Activated CD4-positive, alpha-beta T cell treated with anti-CD3 and anti-CD28 coated beads for 4 hours (primary cell): ENCODE data around the gene PTPRN2.

ENCODE experiments used
- DNase-seq, 2 donors: peaks; one replicate each; pipeline ENCODE4 v3.0.0-alpha.2; 2020

Gene PTPRN2

DNA sequence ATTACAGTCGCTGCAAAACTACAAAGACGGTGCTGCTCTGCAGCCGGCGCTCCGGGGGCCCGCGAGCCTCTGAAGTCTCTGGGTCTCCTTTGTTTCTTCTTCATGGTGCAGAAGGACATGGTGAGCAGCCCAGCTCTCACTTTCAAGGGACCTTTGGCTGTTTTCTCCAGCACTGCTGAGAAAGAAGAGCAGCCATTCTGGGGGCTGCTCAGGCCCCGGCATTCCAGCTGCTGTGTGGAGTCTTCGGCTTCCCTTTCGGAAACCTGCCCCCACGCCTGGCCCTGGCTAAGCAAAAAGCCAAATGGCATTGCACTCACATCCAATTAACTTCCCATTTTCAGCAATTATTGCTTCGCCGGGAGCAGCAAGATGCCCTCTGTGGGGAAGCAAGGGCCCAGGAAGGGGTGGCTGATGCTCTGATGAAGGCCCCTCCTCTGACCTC, 555.7 kb downstream of the PTPRN2 start:
- DNase-seq: no peak

DNA sequence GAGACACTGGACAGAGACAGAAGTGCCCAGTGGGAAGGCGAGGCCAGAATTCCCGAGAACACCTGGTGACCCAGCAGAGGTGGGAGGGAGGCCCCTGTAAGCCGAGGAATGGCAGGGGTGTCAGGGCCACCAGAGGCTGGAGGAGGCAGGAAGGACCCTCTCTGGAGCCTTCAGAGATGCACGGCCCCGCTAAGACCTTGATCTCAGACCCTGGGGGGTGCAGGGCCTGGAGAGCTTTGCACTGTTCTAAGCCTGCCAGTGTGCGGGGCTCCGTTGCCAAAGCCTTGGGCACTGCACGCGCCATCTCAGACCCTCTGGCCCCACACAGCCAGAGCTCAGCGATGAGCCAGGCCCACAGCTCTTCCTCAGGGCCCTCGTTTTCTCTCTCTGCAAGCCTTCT, 557.1 kb downstream of the PTPRN2 start:
- DNase-seq: no peak

DNA sequence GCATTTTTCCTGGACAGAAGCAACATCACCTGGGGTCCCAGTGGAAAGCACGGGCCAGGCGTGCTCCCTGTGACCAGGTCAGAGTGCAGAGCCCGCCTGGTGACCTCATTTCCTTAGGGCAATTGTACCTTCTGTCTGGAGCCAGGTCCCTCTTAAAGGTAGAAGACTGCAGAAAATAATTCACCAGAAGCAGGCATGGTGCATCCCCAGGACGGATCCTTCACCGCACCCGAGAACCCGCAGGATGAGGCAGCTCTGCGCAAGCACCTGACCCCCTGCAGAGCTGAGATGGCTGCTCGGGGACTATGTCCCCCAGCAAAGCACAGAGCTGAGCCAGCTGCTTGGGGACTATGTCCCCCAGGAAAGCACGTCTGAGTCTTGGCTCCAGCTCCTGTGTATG, 557.6 kb downstream of the PTPRN2 start:
- no peak for DNase-seq

DNA sequence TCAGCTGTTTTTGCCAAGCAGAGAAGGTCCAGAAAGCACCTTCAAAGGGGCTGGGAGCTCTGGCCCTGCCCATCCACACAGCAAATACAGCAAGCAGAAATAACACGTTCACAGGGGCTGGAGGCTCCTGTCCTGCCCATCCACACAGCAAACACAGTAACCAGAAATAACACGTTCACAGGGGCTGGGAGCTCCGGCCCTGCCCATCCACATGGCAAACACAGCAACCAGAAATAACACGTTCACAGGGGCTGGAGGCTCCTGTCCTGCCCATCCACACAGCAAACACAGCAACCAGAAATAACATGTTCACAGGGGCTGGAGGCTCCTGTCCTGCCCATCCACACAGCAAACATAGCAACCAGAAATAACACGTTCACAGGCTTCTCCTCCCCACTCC, 558.1 kb downstream of the PTPRN2 start:
- DNase-seq: no peak

DNA sequence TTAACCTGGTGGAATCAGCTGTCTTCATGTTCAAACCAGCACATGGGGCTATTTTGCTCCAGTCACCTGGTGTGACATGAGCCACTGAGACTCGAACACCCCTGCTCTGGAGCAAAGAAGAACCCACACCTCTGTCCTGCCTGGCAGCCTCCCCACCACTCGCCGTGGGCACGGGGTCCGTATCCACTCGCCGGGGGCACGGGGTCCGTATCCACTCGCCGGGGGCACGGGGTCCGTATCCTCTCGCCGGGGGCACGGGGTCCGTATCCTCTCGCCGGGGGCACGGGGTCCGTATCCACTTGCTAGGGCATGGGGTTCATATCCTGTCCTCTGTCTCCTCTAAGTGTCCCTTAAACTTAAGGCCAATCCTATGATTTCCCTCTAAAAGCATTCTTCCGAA, 558.7 kb downstream of the PTPRN2 start:
- DNase-seq: no peak

DNA sequence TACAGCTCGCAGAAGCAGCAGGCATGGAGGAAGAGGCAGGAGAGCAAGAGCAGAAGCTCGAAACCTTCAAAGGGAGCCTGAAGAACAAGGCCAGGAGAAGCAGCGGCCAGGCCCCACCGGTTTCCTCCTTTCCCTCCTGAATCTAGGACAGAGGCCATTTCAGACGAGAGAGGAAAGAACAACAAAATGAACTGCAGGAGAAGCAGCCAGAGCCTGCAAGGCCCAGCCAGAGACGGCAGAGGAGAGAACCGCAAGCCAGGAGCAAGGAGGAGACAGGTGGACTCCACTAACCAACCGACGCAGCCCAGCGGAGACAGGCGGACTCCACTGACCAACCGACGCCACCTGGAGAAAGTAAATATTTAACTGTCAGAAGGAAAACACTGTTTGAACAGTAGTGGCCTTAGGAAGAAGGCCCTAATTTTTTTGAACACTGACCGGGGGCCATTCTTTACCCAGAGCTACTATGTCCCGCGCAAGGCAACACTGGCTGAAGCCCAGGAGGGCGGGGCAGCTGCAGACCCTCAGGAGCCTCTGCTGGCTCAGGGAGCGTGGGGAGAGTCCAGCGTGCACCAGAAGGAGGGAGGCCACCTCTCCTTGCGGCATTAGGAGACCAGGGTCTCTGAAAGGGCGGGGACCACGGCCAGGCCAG, 559.2 kb downstream of the PTPRN2 start:
- no peak for DNase-seq

DNA sequence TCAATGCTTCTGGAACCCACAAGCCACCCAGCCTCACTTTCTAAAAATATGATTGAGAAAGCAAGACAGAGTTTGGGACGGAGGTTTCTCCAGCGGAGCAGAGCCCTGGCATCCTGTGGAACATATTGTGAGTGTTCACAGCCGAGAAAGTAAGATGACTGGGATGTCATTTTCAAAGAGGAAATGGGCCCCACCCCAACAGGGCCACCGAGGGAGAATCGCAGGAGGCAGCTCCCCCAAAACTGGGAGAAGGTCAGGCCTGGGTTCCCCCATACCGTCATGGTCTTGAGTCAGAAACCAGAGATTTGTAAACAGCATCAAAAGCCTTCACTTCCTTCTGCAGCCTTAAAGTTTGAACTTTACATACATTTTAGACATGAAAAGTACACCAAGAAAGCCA, 560.0 kb downstream of the PTPRN2 start:
- DNase-seq: no peak

DNA sequence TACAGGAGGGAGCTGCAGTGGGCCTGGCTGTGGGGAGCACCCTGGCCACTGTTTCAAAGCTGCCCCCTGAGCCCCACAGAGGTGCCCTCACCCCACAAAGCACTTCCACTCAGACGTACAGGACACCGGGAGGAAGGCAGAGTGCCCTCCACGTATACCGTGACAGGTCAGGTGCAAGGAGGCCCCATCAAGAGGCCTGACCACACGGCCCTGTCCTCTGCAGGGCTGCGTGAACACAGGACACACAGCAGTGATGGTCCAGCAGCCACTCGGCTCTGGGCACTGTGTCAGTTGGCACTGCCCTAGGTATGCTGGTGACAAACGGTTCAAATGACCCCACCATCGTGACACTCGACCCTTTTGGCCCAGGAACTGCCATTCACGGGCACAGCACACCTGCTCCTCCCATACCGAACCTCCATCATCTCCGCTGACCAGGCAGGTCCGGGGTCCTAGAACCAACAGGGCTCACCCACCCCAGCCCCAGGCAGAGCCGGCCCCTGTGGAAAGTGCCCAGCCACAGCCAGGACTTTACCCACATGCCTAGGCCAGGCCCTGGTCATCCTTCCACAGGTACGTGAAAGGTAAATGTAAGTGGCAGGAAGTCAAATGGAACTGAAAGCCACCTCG, 560.9 kb downstream of the PTPRN2 start:
- no peak for DNase-seq

DNA sequence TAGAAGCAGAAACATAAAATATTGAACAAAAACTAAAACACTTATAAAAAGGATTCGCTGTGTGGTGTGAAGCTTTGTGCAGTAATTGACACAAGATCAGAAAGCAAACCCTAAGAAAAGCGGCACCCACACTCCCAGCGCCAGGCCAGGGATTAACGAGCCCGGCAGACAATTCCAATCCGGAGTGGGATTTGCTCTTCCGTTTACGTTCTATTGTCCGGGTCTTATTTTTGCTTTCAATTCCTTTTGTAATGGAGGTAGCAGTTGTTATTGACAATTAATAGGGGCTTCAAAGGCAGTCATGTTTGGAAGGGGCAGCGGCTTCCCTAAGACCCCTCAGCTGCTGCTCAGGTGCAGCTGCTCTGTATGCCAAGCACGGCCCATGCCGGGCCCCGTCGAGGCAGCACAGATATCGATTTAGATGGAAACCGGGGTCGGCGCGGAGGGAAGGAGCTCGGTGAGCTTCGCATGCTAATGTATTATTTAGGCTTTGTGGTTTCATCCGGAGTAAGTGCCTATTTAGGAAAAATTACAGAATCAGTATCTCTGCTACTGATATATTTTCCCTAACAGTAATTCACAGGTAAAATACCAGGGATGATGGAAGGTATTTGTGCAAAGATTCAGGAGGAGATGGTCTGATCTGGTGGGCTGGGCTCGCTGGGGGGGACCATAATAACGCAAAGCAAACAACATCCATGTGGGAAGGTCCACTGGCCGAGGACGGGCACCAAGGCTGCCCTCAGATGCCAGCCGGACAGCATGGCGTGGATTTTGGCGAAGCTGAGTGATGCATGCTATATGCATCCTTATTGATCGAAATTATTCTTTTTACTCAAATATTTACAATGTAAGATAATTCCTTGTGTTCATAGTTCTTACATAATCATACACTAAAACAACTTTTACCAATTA, 561.7 kb downstream of the PTPRN2 start:
- DNase-seq: no peak

DNA sequence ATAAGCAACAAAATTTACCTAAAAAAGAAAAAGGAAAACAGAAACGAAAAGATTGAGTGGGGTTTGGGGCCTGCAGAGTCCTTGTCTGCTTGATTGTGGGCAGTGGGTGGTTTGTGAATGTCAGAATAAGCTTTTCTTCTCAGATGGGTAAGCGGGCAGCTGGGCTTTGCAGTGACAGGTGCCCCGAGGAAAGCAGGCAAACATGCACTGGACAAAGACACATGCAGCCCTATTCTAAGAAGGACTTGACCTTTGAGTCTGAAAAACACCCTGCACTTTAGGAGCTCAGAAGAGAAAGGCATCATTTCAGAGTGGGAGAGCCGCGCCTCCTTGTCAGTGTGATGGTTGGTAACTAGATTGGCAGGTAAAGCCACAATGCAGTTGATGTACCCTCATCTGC, 562.7 kb downstream of the PTPRN2 start:
- DNase-seq: no peak

DNA sequence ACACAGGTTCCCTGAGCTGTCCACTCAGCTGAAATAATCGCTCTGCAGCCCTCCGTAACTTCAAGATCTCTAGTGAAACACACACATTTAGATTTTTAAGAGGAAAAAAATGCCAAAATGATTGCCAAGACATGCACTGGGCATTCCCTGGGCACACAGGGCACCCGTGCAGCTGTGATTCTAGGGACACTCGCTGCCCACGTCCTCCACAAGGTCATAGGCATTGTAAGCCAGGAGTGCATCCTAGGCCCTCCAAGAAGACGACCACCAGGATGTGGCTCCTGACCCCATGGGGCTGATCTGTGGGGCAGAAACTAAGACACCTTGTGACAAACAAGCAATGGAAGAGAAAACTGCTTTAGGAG, 563.3 kb downstream of the PTPRN2 start:
- no peak for DNase-seq

DNA sequence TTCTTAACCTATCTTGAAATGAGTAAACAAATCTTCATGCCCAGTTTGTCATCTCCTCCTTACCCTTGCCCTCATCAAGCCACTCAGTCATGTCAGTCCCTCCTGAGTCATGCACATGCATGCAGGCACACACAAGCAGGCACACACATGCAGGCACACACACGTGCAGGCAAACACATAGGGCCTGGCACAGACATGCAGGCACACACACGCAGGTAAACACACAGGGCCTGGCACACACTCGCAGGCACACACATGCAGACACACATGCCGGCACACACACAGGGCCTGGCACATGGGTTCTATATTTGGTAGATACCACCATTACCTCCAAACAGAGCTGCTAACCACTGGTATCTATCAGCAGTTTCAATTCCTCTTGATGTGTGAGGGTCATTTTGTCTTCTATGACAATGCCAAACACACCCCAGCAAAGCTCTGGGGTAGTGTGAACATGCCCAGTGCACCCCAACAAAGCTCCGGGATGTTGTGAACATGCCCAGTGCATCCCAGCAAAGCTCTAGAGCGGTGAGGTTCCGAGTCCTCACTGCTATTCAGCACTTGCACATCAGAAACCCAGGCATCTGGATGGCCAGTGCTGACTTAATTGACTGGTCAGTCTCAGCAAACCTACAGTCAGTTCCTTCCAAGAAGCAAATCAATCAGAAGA, 563.8 kb downstream of the PTPRN2 start:
- DNase-seq: no peak

DNA sequence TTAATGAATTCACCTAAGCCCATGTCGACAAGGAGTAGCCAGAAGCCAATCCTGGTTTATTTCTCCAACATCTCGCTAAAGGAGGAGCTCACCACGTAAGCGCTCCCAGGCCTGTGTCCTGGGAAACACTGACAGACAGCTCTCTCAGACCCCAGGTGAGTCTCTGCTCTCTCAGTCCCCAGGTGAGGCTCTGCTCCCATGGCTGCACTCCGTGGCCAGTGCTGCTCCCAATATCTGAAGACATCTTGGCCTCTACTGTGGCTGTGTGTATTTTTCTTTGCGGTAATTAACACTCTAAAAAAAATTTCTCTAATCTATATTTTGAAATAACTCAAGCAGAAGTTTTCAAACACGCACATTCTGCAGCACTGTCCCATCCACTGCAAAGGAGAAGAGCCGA, 564.5 kb downstream of the PTPRN2 start:
- no peak for DNase-seq

DNA sequence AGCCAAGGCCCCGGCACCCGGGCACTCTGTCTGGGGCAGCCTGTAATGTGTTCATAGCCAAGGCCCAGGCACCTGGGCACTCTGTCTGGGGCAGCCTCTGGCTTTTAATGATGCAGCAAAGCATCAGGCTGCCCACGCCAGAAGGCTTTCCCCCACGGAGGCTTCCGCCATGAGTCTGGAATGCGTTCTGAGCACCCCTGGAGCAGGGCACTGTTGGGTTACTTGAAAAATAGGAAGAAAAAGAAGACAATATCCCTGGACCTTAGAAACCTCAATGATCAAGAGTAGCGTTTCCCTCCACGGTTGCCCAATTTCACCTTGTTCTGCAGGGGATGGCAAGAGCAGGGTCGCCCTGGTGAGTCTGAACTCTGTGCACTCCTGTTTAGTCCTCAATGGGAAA, 565.0 kb downstream of the PTPRN2 start:
- DNase-seq: no peak

DNA sequence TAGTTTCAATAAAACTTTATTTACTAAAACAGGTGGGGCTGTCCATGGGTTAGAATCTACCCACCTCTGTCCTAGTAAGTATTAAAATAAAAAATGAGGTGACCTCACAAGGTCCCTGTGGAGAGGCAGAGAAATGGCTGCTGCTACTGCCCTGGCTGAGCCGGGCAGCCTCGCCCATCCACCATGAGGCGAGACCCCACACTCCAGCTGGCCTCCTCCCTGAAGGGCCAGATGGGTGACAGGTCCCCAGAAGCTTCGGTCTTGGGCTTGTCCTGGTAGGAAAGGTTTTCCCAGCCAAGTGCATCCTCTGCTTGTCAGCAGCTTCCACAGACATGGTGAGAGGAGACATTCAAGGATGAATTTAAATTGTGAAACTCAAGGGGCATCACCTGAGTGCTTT, 565.8 kb downstream of the PTPRN2 start:
- no peak for DNase-seq

DNA sequence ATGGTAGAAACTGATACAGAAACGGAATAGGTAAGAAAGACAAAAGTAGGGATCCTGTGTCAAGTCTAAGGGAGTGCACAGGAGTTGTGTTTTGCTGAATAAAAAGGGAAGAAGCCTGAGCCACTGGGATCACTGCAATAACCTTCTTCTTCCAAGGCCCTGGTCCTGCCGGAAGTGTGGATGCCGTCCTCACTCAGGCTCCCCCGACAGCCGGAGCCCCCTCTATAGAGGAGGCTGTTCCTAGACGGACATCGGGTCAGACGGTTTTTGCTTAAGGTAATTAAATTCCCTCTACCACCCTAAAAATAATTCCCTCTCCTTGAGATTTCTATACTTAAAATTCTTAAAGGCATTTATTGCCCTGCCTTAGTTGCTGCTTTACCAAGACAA, 566.9 kb downstream of the PTPRN2 start:
- no peak for DNase-seq

DNA sequence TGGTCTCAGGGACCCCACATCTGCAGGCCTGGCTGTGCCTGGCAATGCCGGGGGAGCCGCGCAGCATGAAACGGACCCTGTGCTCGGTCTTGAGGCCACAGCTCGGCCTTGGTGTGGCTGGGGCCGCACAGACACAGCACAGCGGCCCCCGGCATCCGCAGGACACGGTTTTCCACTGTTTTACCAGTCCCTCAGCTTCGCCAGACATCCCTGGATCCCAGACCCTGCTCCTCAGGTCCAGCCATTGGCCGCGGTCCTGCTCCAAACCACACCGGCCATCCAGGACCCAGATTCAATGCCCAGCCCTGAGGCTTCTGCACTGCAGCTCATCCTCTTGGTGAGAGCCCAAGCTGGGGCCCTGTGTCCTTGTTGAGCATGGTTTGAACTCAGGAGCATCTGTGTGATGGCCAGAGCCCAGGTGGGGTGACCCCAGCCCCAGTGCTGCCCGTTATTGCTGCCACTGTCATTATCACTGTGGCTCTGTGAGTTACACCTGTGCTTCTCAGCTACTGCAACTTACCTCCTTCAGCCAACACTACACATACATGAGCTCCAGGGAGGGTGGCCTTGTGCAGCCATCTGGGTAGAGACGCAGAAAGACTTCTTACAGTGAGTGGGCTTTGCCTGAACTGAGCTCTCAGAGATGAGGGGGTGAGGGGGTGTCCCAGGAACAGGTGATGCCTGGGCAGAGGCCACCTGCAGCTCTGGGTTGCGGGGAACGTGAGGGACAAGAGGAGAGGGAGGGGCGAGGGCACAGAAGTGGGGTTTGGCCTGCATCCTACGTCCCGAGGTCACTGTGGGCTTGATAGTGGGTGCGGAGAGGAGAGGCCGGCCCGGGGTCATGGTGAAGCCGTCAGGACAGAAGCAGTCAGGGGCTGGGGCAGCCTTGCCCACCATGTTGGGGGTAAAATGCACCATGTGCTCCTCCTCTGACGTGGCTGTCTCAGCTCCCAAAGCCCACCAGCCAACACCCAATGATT, 567.6 kb downstream of the PTPRN2 start:
- DNase-seq: no peak

DNA sequence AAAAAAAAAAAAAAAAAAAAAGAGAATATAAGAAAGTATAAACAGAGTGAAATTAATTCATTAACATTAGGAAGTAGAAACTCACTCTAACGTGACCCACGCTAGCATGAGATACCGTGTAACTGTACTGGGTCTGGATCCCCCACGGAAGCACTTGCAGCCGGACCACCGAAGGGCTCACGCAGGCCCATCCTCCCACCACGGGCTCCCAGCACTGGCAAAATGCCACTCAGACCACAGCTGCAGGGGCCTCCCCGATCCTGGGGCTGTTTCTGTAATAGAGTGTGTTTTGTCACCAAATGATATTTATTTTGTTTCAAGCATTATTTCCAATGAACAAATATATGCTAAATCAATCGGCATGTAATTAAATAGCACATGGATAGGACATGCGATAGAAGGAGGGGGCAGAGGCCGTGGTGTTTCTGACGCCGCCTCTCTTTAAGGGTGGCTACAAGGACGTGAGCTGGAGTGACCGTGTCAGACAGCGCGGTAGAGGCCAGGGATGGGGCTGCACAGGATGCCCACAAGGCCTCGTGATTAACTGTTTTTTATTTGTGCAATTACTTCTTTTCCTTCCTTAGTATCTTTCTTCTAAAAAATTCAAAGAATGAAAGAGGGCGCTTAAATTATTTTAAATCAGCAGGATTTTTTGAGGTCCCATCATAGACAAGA, 568.5 kb downstream of the PTPRN2 start:
- no peak for DNase-seq

DNA sequence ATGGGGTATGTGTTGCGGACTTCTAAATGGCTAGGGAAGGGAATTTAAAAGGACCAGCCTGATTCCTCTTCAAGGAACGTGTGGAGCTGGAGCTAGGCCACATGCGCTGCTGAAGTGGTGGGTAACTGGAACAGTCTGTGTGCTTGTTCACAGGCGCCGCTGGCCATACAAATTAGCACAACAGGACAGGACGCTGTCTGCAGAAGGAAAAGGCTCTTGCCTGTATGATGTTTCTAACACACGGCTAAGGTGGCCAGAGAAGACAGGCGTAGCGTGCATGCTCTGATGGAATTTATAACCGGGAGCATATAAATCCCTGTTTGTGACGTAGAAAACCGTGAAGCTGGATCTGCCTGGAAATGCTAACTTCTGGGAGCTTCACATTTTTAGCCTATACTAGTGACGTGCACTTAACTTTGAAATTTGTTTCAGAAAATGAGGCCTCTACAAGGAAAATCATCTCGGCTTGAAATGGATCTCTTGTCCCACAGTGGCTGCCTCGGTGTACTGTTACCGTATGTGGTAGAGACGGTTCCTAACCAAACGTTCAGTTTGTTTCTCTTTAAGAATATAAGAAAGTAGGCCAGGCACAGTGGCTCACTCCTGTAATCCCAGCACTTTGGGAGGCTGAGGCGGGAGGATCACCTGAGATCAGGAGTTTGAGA, 569.4 kb downstream of the PTPRN2 start:
- no peak for DNase-seq

DNA sequence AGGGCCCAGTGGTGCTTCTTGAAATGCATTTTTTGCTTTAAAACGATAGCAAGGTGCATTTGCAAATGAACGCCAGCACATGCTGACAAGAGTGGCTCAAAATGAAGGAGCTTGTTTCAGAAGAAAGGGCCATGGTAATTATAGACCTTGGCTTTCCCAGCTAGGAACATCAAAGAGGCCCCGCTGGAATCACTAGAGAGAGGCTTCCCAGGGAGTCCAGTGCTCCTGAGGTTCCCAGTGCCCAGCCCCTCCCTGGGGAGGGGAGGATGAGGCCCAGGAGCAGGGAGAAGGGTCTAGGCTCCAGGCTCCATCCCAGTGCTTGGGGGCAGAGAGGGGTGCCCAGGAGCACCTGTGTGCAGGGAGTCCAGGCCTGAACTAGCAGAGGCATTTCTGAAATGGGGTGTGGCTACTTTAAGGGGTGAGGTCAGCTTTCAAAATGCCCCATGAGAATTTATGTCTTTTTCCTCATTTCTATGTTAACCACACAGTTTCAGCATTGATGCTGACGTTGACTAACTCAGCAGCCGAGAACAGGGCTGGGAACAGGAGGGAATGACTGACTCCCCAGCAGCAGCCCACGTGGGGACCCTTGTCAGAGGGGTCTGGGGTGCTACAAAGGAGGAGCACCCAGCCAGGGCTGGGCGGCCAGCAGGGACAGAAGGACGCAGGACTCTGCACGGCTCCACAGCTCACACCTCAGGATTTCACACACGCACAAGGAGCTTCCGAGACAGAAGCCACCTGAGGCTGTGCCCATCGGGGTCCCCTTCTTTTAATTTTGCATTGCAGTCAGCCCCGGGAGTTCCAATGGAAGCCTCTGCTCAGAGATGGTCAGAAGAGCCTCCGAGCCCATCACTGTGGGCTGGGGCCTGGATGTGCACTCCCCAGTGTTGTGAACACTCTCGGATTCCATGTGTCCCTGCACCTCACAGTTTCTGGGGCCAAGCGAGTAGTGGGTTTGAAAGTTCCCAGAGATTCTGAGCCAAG, 570.2 kb downstream of the PTPRN2 start:
- no peak for DNase-seq
